ENCODE measurements around the gene SOX11.
"Not testable (repeated sequence)": the region's sequence is repeated elsewhere in the genome, so short reads cannot be mapped to it uniquely, and the experiment has no call there.

The SOX11 gene

GRCh38 chr2:5691985-5692529 is at the start of gene SOX11:
SOX11 (plus strand) TSS chr2:5692384; CDS start chr2:5692722, 338 bp downstream.
- peak; percentile 87 for DNase-seq

- not testable (repeated sequence) for DNase-seq
These were observed 39.5 kb upstream of the SOX11 start for GRCh38 chr2:5652734-5653133.

- DNase-seq = peak; percentile 19
These were observed 38.4 kb upstream of the SOX11 start for GRCh38 chr2:5653756-5654155.

- no peak for DNase-seq
These were observed 35.0 kb upstream of the SOX11 start for GRCh38 chr2:5657231-5657630.

- no peak for DNase-seq
These were observed 31.6 kb upstream of the SOX11 start for GRCh38 chr2:5660591-5660990.

- no peak for DNase-seq
These were observed 30.8 kb upstream of the SOX11 start for GRCh38 chr2:5661362-5661761.

GRCh38 chr2:5664278-5664681 is 27.9 kb upstream of the SOX11 start:
- no peak for DNase-seq

GRCh38 chr2:5665066-5665465 is 27.1 kb upstream of the SOX11 start:
- DNase-seq = no peak

- no peak for DNase-seq
These were observed 25.4 kb upstream of the SOX11 start for GRCh38 chr2:5666798-5667197.

GRCh38 chr2:5667655-5668054 is 24.5 kb upstream of the SOX11 start:
- DNase-seq = not testable (repeated sequence)

- DNase-seq = no peak
These were observed 23.4 kb upstream of the SOX11 start for GRCh38 chr2:5668682-5669250.

- no peak for DNase-seq
These were observed 19.4 kb upstream of the SOX11 start for GRCh38 chr2:5672749-5673144.

- no peak for DNase-seq
These were observed 18.8 kb upstream of the SOX11 start for GRCh38 chr2:5673145-5674025.

GRCh38 chr2:5674026-5674340 is 18.2 kb upstream of the SOX11 start:
- no peak for DNase-seq

GRCh38 chr2:5677133-5677532 is 15.1 kb upstream of the SOX11 start:
- DNase-seq = no peak

- no peak for DNase-seq
These were observed 8.7 kb upstream of the SOX11 start for GRCh38 chr2:5683471-5683870.

- DNase-seq = no peak
These were observed 7.0 kb upstream of the SOX11 start for GRCh38 chr2:5685225-5685624.

- DNase-seq = no peak
These were observed 6.1 kb upstream of the SOX11 start for GRCh38 chr2:5686068-5686467.

- DNase-seq = no peak
These were observed 5.6 kb upstream of the SOX11 start for GRCh38 chr2:5686536-5686935.

GRCh38 chr2:5689750-5690149 is 2.4 kb upstream of the SOX11 start:
- DNase-seq = no peak

- DNase-seq = no peak
These were observed 1.9 kb upstream of the SOX11 start for GRCh38 chr2:5690286-5690685.

- DNase-seq = no peak
These were observed 1.4 kb upstream of the SOX11 start for GRCh38 chr2:5690718-5691220.

GRCh38 chr2:5691221-5691984 is 781 bp upstream of the SOX11 start:
- DNase-seq = peak; percentile 53
